Measurements from ENCODE around the gene ERCC3.
A peak's percentile ranks its signal among the peaks of the same experiment; 100 is the strongest.
"Not testable (repeated sequence)": the region's sequence is repeated elsewhere in the genome, so short reads cannot be mapped to it uniquely, and the experiment has no call there.

ERCC3 gene

GRCh38 chr2:127226132-127226519 lies 67.8 kb downstream of the ERCC3 start:
- Histone ChIP-seq H3K9me3 (ENCODE audit: control insufficient read depth, low read length) (no peaks in the 10 kb centered on the region), H3K36me3 (ENCODE audit: control insufficient read depth, insufficient read depth, low read length, severe bottlenecking) (no peaks in the 10 kb centered on the region), H3K4me3 (ENCODE audit: low read length) (peak overlapping the region; percentile 6), H3K27me3 (replicated peaks; ENCODE audit: control insufficient read depth, insufficient read depth, low read length) (no peaks in the 10 kb centered on the region), H3K4me1 (ENCODE audit: control insufficient read depth, insufficient read depth, low read length) (peaks cover 21% of the 10 kb centered on the region), H3K9ac (ENCODE audit: low read length) (no peak overlapping the region)
- DNase-seq (ENCODE audit: low read depth), result no peak

- Histone ChIP-seq H3K36me3 (ENCODE audit: control insufficient read depth, insufficient read depth, low read length, severe bottlenecking) (no peaks in the 10 kb centered on the region), H3K4me3 (ENCODE audit: low read length) (no peak overlapping the region), H3K4me1 (ENCODE audit: control insufficient read depth, insufficient read depth, low read length) (peaks cover 18% of the 10 kb centered on the region), H3K9me3 (ENCODE audit: control insufficient read depth, low read length) (no peaks in the 10 kb centered on the region), H3K9ac (ENCODE audit: low read length) (no peak overlapping the region), H3K27me3 (replicated peaks; ENCODE audit: control insufficient read depth, insufficient read depth, low read length) (no peaks in the 10 kb centered on the region)
- peak; percentile 54 for DNase-seq (ENCODE audit: low read depth)
Observed at GRCh38 chr2:127225186-127225960, 68.6 kb downstream of the ERCC3 start.

GRCh38 chr2:127224135-127224534 lies 69.8 kb downstream of the ERCC3 start:
- H3K9me3 ChIP-seq (ENCODE audit: control insufficient read depth, low read length); H3K4me3 ChIP-seq (ENCODE audit: low read length); DNase-seq (ENCODE audit: low read depth); H3K36me3 ChIP-seq (ENCODE audit: control insufficient read depth, insufficient read depth, low read length, severe bottlenecking); H3K27me3 ChIP-seq (replicated peaks; ENCODE audit: control insufficient read depth, insufficient read depth, low read length); H3K9ac ChIP-seq (ENCODE audit: low read length): not testable (repeated sequence)
- H3K4me1 ChIP-seq (ENCODE audit: control insufficient read depth, insufficient read depth, low read length), result peaks cover 18% of the 10 kb centered on the region

GRCh38 chr2:127220768-127221527 lies 73.0 kb downstream of the ERCC3 start:
- no peaks in the 10 kb centered on the region for H3K27me3 ChIP-seq (replicated peaks; ENCODE audit: control insufficient read depth, insufficient read depth, low read length)
- DNase-seq (ENCODE audit: low read depth), result peak; percentile 46
- no peaks in the 10 kb centered on the region for H3K36me3 ChIP-seq (ENCODE audit: control insufficient read depth, insufficient read depth, low read length, severe bottlenecking)
- H3K9ac ChIP-seq (ENCODE audit: low read length), result no peak overlapping the region
- peaks cover 13% of the 10 kb centered on the region for H3K4me1 ChIP-seq (ENCODE audit: control insufficient read depth, insufficient read depth, low read length)
- peaks cover 12% of the 10 kb centered on the region for H3K9me3 ChIP-seq (ENCODE audit: control insufficient read depth, low read length)
- H3K4me3 ChIP-seq (ENCODE audit: low read length), result no peak overlapping the region

GRCh38 chr2:127220102-127220767 lies 73.7 kb downstream of the ERCC3 start, which contains the start of gene CYP27C1:
Gene CYP27C1 (minus strand): TSS chr2:127220299. CDS start chr2:127220270, 29 bp downstream.
- H3K9ac ChIP-seq (ENCODE audit: low read length), result peak within 1 kb of the TSS; percentile 78
- peaks cover 6% of the 10 kb centered on the region for H3K4me1 ChIP-seq (ENCODE audit: control insufficient read depth, insufficient read depth, low read length)
- peaks cover 12% of the 10 kb centered on the region for H3K9me3 ChIP-seq (ENCODE audit: control insufficient read depth, low read length)
- no peaks in the 10 kb centered on the region for H3K36me3 ChIP-seq (ENCODE audit: control insufficient read depth, insufficient read depth, low read length, severe bottlenecking)
- no peaks in the 10 kb centered on the region for H3K27me3 ChIP-seq (replicated peaks; ENCODE audit: control insufficient read depth, insufficient read depth, low read length)
- H3K4me3 ChIP-seq (ENCODE audit: low read length), result peak within 1 kb of the TSS; percentile 84
- DNase-seq (ENCODE audit: low read depth), result peak; percentile 71

GRCh38 chr2:127219171-127220070 lies 74.5 kb downstream of the ERCC3 start:
- Histone ChIP-seq H3K27me3 (replicated peaks; ENCODE audit: control insufficient read depth, insufficient read depth, low read length) (no peaks in the 10 kb centered on the region), H3K4me3 (ENCODE audit: low read length) (peak overlapping the region; percentile 84), H3K9me3 (ENCODE audit: control insufficient read depth, low read length) (peaks cover 12% of the 10 kb centered on the region), H3K4me1 (ENCODE audit: control insufficient read depth, insufficient read depth, low read length) (peaks cover 6% of the 10 kb centered on the region), H3K9ac (ENCODE audit: low read length) (peak overlapping the region; percentile 78), H3K36me3 (ENCODE audit: control insufficient read depth, insufficient read depth, low read length, severe bottlenecking) (no peaks in the 10 kb centered on the region)
- DNase-seq (ENCODE audit: low read depth), result peak; percentile 75

- Histone ChIP-seq H3K9me3 (ENCODE audit: control insufficient read depth, low read length) (peaks cover 12% of the 10 kb centered on the region), H3K4me1 (ENCODE audit: control insufficient read depth, insufficient read depth, low read length) (peaks cover 6% of the 10 kb centered on the region), H3K27me3 (replicated peaks; ENCODE audit: control insufficient read depth, insufficient read depth, low read length) (no peaks in the 10 kb centered on the region), H3K4me3 (ENCODE audit: low read length) (peak overlapping the region; percentile 84), H3K9ac (ENCODE audit: low read length) (peak overlapping the region; percentile 78), H3K36me3 (ENCODE audit: control insufficient read depth, insufficient read depth, low read length, severe bottlenecking) (no peaks in the 10 kb centered on the region)
- DNase-seq (ENCODE audit: low read depth), result peak; percentile 61
Observed at GRCh38 chr2:127218812-127219170, 75.2 kb downstream of the ERCC3 start.

- Histone ChIP-seq H3K4me3 (ENCODE audit: low read length) (no peak overlapping the region), H3K27me3 (replicated peaks; ENCODE audit: control insufficient read depth, insufficient read depth, low read length) (no peaks in the 10 kb centered on the region)
Observed at GRCh38 chr2:127217470-127218325, 76.2 kb downstream of the ERCC3 start.

GRCh38 chr2:127216593-127216992 lies 77.4 kb downstream of the ERCC3 start:
- Histone ChIP-seq H3K4me3 (ENCODE audit: low read length) (no peak overlapping the region), H3K4me1 (ENCODE audit: control insufficient read depth, insufficient read depth, low read length) (peaks cover 6% of the 10 kb centered on the region), H3K27me3 (replicated peaks; ENCODE audit: control insufficient read depth, insufficient read depth, low read length) (no peaks in the 10 kb centered on the region), H3K9me3 (ENCODE audit: control insufficient read depth, low read length) (peaks cover 12% of the 10 kb centered on the region), H3K9ac (ENCODE audit: low read length) (no peak overlapping the region), H3K36me3 (ENCODE audit: control insufficient read depth, insufficient read depth, low read length, severe bottlenecking) (no peaks in the 10 kb centered on the region)
- DNase-seq (ENCODE audit: low read depth), result no peak

More at GRCh38 chr2:127217470-127218325, 76.2 kb downstream of the ERCC3 start:
- no peaks in the 10 kb centered on the region for H3K36me3 ChIP-seq (ENCODE audit: control insufficient read depth, insufficient read depth, low read length, severe bottlenecking)
- H3K9me3 ChIP-seq (ENCODE audit: control insufficient read depth, low read length), result peaks cover 12% of the 10 kb centered on the region
- no peak overlapping the region for H3K9ac ChIP-seq (ENCODE audit: low read length)
- peak; percentile 89 for DNase-seq (ENCODE audit: low read depth)
- peaks cover 6% of the 10 kb centered on the region for H3K4me1 ChIP-seq (ENCODE audit: control insufficient read depth, insufficient read depth, low read length)

GRCh38 chr2:127216095-127216494 lies 77.8 kb downstream of the ERCC3 start:
- H3K9ac ChIP-seq (ENCODE audit: low read length), result no peak overlapping the region
- peaks cover 12% of the 10 kb centered on the region for H3K9me3 ChIP-seq (ENCODE audit: control insufficient read depth, low read length)
- no peak for DNase-seq (ENCODE audit: low read depth)

More at GRCh38 chr2:127216095-127216494, 77.8 kb downstream of the ERCC3 start:
- no peak overlapping the region for H3K4me3 ChIP-seq (ENCODE audit: low read length)
- peaks cover 6% of the 10 kb centered on the region for H3K4me1 ChIP-seq (ENCODE audit: control insufficient read depth, insufficient read depth, low read length)
- no peaks in the 10 kb centered on the region for H3K36me3 ChIP-seq (ENCODE audit: control insufficient read depth, insufficient read depth, low read length, severe bottlenecking)
- no peaks in the 10 kb centered on the region for H3K27me3 ChIP-seq (replicated peaks; ENCODE audit: control insufficient read depth, insufficient read depth, low read length)

All from adipocyte (in vitro differentiated cells).